Lower leg skin (tissue), 3 donors: ENCODE results near the gene ARPC4.

Experiments
- CTCF ChIP-seq, 3 donors: fragments of 450-650 bp; IDR thresholded peaks; one replicate each; pipeline ENCODE4 v1.5.1; 2016; ENCODE audit warnings: antibody characterized with exemption in 3 of 3, mild to moderate bottlenecking in 3 of 3, moderate library complexity in 2 of 3
- POLR2A ChIP-seq, 2 donors: fragments of 450-650 bp; IDR thresholded peaks; one replicate each; pipeline ENCODE4 v1.6.1; 2016 to 2017; ENCODE audit warnings: antibody characterized with exemption in 2 of 2, mild to moderate bottlenecking in 1 of 2, moderate library complexity in 1 of 2

- TF ChIP-seq CTCF (IDR thresholded peaks at IDR 0.05) (no peak), POLR2A (IDR thresholded peaks at IDR 0.05) (no peak)
Observed at GRCh38 chr3:9780458-9780812, 12.4 kb upstream of the ARPC4 start.
